Neuron (in vitro differentiated cells): ENCODE data around the gene GLP1R.

Experiments used
- H2AFZ ChIP-seq: one replicate; pipeline ENCODE4 v1.6.1; 2013; ENCODE audit warnings: low read depth, mild to moderate bottlenecking, inconsistent platforms, low read length, moderate library complexity
- H3K27me3 ChIP-seq: one replicate; pipeline ENCODE4 v1.6.1; 2013; ENCODE audit warnings: low read length; ENCODE audit not compliant: insufficient read depth
- H3K36me3 ChIP-seq: one replicate; pipeline ENCODE4 v1.6.1; 2013; ENCODE audit warnings: low read length; ENCODE audit not compliant: insufficient read depth
- H3K4me1 ChIP-seq: one replicate; pipeline ENCODE4 v1.6.1; 2013; ENCODE audit warnings: low read length; ENCODE audit not compliant: insufficient read depth
- H3K4me3 ChIP-seq: 2 replicates; pipeline ENCODE4 v1.5.1; 2013; ENCODE audit warnings: mild to moderate bottlenecking, low read length, moderate library complexity
- H3K9me3 ChIP-seq: one replicate; pipeline ENCODE4 v1.6.1; 2013; ENCODE audit warnings: low read length

GLP1R gene

DNA sequence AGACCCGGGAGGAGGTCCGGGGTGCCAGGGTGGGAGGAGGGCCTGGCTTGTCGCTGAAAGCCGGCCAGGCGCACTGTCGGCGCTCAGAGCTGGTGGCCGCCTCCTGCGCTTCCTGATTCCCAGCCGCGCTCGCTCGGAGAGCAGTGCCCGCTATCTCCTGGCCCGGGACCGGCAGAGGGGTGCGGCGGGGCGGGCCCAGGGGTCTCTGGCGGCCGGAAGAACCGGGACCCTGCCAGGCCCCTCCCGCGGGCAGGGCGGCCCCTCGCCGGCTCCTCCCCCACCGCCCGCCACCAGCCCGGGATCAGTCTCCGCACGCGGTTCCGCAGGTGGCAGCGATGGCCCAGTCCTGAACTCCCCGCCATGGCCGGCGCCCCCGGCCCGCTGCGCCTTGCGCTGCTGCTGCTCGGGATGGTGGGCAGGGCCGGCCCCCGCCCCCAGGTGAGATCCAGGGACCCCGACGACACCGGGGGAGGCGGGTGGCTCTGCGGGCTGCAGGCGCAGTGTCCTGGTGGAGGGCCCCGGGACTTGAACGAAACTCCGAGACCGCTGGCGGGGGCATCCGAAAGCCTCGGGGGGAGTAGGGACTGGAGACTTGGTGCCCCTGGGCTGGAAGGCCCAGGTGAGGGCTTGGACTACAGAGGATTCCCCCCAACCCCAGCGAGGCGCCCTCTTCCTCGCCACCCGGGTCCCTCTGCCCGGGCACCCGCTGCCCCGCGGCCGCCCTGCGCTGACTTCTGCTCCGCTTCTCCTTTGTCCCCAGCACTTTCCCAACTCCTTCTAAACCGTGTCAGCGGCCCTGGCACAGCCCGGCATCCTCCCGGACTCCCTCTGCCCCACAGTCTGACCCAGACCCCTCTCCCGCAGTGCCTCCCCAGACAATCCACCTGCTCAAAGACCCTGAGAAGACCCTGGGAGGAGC lies at the start of gene GLP1R:
TSS of gene GLP1R (plus strand) at position 301 of the 919 bp plus-strand sequence. CDS start at position 361, 60 bp downstream.
- H3K4me1 ChIP-seq: no peaks in the 10 kb centered on the region
- no peaks in the 10 kb centered on the region for H3K9me3 ChIP-seq
- H3K27me3 ChIP-seq: peaks cover 69% of the 10 kb centered on the region
- H3K4me3 ChIP-seq: peak within 1 kb of the TSS; percentile 3
- H3K36me3 ChIP-seq: no peaks in the 10 kb centered on the region
- H2AFZ ChIP-seq: no peak within 1 kb of the TSS

DNA sequence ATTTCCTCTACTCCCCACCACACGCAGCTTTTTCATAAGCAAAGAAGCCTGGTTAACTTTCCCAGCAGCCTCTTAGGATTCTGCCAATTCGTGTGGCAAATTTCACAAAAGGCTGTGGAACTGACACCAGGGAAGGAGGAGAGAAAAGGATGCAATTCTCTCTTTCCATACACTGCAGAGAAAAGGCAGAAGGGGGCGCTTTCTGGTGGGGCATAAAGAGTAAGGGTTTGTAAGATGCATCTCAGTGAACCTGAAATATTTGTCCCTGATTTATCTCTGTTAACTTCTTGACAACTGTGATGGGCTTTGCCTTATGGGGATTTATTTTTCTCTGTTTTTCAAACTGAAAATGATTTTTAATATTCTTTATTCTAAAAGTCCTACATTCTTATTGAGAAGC lies 45.5 kb upstream of the GLP1R start:
- Histone ChIP-seq H3K4me1 (no peaks in the 10 kb centered on the region), H2AFZ (no peak overlapping the region), H3K27me3 (peaks cover 4% of the 10 kb centered on the region), H3K4me3 (no peak overlapping the region), H3K36me3 (no peaks in the 10 kb centered on the region), H3K9me3 (no peaks in the 10 kb centered on the region)

DNA sequence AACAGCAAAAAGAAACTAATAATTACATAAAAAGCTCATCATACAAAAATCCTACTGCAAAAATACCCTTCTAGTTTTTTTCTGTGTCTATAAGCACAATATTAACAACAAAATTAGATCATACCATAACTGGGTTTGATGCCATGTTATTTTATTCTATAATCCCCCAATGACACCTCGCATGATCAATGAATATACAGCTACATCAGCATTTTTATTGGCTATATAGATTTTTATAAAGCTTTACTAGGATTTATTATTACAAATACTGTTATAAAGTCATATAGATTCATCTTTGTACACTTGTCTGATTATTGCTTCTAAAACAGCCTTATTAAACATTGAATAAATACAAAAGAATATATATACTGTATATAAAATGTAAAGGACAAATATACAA lies 45.1 kb upstream of the GLP1R start:
- H3K9me3 ChIP-seq: no peaks in the 10 kb centered on the region
- H3K4me3 ChIP-seq: no peak overlapping the region
- peaks cover 4% of the 10 kb centered on the region for H3K27me3 ChIP-seq
- no peak overlapping the region for H2AFZ ChIP-seq
- no peaks in the 10 kb centered on the region for H3K4me1 ChIP-seq
- no peaks in the 10 kb centered on the region for H3K36me3 ChIP-seq

DNA sequence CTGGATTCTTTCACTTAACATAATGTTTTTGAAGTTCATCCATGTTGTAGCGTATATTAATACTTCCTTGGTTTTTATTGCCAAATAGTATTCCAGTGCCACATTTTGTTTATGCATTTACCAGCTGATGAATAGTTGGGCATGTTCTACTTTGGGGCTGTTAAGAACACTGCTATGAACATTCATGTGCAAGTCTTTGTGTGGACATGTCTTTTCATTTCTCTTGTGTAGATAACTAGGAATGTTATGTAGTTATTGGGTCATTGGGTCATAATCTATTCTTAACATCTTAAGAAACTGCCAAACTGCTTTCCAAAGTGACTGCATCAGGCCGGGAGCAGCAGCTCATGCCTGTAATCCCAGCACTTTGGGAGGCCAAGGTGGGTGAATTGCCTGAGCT lies 43.8 kb upstream of the GLP1R start:
- Histone ChIP-seq H3K36me3 (no peaks in the 10 kb centered on the region), H3K27me3 (peaks cover 4% of the 10 kb centered on the region), H2AFZ (no peak overlapping the region), H3K9me3 (no peaks in the 10 kb centered on the region), H3K4me3 (no peak overlapping the region), H3K4me1 (no peaks in the 10 kb centered on the region)

DNA sequence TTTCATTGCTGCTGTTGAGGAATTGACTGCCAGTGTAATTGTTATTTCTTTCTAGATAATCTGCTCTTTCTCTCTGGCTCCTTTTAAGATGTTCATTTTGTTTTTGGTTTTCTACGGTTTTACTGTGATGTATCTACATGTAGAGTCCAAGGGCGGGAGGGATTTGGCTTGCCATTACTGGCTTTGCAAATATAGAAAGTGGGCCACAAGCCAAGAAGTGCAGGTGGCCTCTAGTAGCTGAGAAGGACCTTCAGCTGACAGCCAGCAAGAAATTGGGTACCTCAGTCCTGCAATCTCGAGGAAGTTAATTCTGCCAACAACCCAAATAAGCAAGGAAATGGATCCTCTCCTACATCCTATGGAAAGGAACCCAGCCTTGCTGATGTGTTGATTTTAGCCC lies 42.8 kb upstream of the GLP1R start:
- H3K27me3 ChIP-seq: peaks cover 4% of the 10 kb centered on the region
- no peak overlapping the region for H2AFZ ChIP-seq
- no peak overlapping the region for H3K4me3 ChIP-seq
- H3K36me3 ChIP-seq: no peaks in the 10 kb centered on the region
- H3K9me3 ChIP-seq: no peaks in the 10 kb centered on the region
- H3K4me1 ChIP-seq: no peaks in the 10 kb centered on the region

DNA sequence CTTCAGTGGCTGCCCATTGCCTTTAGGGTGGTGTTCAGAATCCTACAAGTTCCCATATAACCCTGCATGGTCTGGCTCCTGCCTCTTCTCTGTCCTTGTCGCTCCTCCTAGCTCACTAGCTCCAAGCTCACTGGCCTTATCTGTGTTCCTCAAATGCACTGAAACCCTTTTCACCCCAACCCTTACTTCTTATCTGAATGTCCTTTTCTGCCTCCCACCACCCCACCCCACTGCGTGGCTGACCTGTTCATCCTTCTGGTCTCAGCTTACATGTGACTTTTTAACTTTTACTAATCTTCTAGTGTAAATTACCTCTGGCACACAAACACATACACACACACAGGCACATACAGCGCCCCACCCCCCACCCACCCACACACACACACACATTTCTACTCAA lies 41.0 kb upstream of the GLP1R start:
- Histone ChIP-seq H3K9me3 (no peaks in the 10 kb centered on the region), H3K36me3 (no peaks in the 10 kb centered on the region), H3K4me3 (no peak overlapping the region), H2AFZ (no peak overlapping the region), H3K27me3 (peaks cover 4% of the 10 kb centered on the region), H3K4me1 (no peaks in the 10 kb centered on the region)

DNA sequence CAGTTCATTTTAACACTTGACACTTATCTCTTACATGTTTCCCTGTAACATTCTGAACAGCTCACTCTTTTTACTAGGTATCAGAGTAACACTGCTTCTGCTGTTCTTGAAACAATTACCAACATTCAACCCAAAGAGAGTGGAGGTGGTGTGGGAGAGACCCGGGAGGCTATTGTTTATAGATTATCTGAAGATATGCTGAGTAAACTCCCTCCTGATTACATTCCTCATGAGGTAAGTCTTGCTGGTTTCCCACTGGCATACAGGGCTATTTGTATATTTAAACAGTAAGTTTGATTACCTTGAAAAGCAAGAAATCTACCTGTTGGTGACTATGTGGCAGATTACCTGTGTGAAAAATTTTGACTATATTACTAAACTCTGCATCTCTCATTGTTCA lies 39.8 kb upstream of the GLP1R start:
- Histone ChIP-seq H3K4me3 (no peak overlapping the region), H2AFZ (no peak overlapping the region), H3K27me3 (peaks cover 4% of the 10 kb centered on the region), H3K36me3 (no peaks in the 10 kb centered on the region), H3K9me3 (no peaks in the 10 kb centered on the region), H3K4me1 (no peaks in the 10 kb centered on the region)

DNA sequence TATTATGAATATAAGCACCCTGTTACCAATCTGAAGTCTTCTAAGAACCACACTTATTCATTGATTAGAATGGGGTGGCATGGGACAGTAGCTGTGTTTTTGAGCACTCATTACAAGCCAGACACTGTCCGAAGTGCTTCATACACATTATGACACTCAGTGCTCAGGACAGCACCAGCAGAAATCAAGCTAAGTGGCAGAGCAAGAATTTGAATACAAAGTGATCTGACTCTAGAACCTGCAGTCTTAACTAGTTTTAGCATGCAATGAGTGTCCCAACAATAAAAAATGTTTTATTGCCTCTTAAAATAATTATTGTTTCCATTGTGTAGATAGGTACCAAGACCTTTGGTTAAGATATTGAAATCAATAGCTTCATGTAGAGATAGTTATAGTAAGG lies 39.1 kb upstream of the GLP1R start:
- Histone ChIP-seq H3K9me3 (no peaks in the 10 kb centered on the region), H3K27me3 (peaks cover 4% of the 10 kb centered on the region), H3K4me3 (no peak overlapping the region), H3K4me1 (no peaks in the 10 kb centered on the region), H2AFZ (no peak overlapping the region), H3K36me3 (no peaks in the 10 kb centered on the region)

DNA sequence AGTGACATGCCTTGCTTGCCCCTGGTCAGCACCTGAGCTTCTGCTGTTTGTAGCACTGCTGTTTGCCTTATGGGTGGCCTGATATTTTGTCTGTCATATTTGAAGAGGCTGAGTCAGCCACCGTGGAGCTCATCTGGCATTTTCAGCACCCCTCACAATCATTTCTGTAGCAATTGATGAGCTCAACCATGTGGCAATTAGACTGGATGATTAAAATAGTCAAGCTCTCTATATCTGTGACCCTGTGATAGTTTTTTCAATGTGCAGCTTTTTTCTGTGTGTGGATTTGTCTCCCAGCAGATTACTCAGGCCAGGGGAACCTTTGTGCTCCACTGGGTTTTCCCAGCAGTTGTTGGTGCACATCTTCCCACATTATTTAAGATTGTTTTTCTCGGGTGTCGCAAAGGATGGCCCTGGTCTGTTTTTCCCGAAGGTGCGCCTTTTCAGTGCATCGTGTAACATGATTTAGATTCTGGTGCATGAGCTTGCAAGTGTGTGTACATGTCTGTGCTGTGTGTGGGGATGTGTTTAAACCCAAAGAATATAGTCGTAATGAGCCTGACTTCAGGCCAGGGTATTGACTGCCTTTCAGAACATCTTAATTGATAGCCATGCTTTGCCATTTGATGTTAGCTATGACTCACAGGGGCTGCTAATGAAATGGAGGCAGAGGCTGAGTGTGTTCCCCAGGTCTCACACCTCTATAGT lies 31.6 kb upstream of the GLP1R start:
- Histone ChIP-seq H3K27me3 (no peaks in the 10 kb centered on the region), H3K4me3 (no peak overlapping the region), H2AFZ (no peak overlapping the region), H3K4me1 (no peaks in the 10 kb centered on the region), H3K9me3 (no peaks in the 10 kb centered on the region), H3K36me3 (no peaks in the 10 kb centered on the region)

DNA sequence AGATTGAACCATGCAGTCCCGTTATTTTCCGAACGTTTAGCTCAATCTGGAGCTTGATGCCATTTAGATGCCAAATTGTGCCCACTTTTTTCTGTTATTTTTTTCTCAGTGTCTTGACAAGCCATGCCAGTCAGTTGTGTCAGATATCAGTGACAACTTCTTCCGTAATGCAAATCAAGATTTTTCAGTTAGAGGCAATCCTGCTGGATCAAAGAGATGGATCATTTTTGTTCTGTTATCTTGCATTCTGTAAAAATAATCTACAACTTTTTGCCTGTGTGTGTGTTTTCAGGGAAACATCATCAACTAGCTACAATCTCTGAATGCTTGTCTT lies 31.1 kb upstream of the GLP1R start:
- H3K36me3 ChIP-seq: no peaks in the 10 kb centered on the region
- H2AFZ ChIP-seq: no peak overlapping the region
- no peaks in the 10 kb centered on the region for H3K27me3 ChIP-seq
- no peaks in the 10 kb centered on the region for H3K4me1 ChIP-seq
- H3K4me3 ChIP-seq: no peak overlapping the region
- H3K9me3 ChIP-seq: no peaks in the 10 kb centered on the region

DNA sequence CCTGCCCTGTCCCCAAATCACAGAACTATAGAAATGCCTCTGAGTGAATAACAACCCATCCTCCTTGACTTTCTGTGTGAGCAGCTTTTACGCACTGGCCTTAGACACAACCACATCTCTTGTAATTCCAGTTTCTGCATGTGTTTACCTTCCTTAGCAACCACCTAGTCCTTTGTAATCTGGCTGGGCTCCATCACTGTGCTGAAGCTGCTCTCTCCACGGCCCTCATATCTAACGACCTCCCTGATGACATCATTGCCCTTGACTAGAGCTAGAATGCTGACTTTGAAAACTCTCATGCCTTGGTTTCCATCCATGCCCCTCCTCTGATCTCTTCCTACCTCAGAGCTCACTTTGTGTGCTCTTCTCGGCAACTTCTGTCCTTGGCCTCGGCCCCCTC lies 30.5 kb upstream of the GLP1R start:
- Histone ChIP-seq H3K27me3 (no peaks in the 10 kb centered on the region), H3K4me3 (no peak overlapping the region), H3K9me3 (no peaks in the 10 kb centered on the region), H3K4me1 (no peaks in the 10 kb centered on the region), H2AFZ (no peak overlapping the region), H3K36me3 (no peaks in the 10 kb centered on the region)

DNA sequence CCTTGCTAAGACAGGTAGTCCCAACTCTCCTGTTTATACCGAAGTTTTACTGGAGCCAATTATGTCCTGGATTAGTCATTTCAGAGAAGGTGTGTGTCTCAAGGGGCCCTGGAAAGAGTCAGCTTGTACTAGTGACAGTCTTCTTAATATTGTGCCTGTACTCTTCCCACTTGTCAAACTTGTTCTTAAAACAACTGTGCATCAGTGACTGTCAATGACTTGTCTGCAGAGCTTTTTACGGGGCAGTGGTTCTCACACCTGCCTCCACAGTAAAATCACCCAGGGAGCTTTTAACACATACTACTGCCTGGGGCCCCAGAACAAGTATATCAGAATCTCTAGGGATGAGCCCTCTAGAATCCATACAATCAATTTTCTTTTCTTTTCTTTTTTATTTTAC lies 28.4 kb upstream of the GLP1R start:
- Histone ChIP-seq H3K9me3 (no peaks in the 10 kb centered on the region), H2AFZ (no peak overlapping the region), H3K36me3 (no peaks in the 10 kb centered on the region), H3K4me1 (no peaks in the 10 kb centered on the region), H3K27me3 (no peaks in the 10 kb centered on the region), H3K4me3 (no peak overlapping the region)

DNA sequence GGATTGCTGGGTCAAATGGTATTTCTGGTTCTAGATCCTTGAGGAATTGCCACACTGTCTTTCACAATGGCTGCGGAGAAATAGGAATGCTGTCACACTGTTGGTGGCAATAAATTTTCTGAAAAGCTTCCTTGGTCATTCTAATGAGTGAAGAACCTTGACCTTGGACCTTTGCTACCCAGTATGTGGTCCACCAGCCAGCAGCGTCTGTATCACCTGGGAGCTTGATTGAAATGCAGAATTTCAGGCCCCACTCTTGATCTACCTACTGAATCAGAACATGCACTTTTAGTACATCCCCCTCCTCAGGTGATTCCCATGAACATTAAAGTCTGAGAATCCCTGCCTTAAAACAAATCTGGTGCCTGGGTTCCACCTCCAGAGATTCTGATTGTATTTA lies 27.5 kb upstream of the GLP1R start:
- Histone ChIP-seq H3K36me3 (no peaks in the 10 kb centered on the region), H3K4me1 (no peaks in the 10 kb centered on the region), H3K27me3 (no peaks in the 10 kb centered on the region), H3K9me3 (no peaks in the 10 kb centered on the region), H2AFZ (no peak overlapping the region), H3K4me3 (no peak overlapping the region)
